Mesenteric fat pad (tissue), 1 donor: ENCODE measurements around the gene GPX1. TPM values are rescaled to one million over a fixed set of nuclear protein-coding genes. Genes with fewer than 3 reads are reported as not detected.
"Not testable (repeated sequence)": the region's sequence is repeated elsewhere in the genome, so short reads cannot be mapped to it uniquely, and the experiment has no call there.

Source experiments
- DNase-seq: peaks from one replicate; pipeline ENCODE4 v3.0.0-alpha.2; 2020; ENCODE audit warnings: low spot score
- total RNA-seq: library from RNA; stranded (reverse); fragmentation: NEBNext Ultra II Directional; extraction: Animal tissue kit (Norgen Biotek cat#: 25700); gene quantifications from one replicate; pipeline ENCODE4 v1.2.1, GENCODE V29; 2021
- donor health status: DM: yes; HTN: yes; CAD: no.

Gene GPX1
- total RNA-seq, 1 donor from 2014 or later: 724 TPM

DNA sequence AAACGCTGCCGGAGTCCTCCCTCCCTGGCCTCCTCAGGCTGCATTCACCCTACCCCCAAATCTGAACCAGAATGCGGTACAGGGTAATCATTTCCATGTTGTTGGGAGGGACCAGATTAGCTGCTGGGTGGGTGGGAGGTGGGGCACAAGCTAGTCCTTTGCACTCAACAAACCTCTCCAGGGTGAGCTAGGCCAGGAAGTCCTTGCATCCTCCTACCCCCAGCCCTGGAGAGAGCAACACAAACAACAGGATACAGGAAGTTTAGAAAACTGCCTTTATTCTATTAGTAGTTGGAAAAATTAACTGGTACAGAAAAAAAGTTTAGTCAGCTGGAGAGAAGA, 702 bp upstream of the GPX1 start:
- DNase-seq: no peak

DNA sequence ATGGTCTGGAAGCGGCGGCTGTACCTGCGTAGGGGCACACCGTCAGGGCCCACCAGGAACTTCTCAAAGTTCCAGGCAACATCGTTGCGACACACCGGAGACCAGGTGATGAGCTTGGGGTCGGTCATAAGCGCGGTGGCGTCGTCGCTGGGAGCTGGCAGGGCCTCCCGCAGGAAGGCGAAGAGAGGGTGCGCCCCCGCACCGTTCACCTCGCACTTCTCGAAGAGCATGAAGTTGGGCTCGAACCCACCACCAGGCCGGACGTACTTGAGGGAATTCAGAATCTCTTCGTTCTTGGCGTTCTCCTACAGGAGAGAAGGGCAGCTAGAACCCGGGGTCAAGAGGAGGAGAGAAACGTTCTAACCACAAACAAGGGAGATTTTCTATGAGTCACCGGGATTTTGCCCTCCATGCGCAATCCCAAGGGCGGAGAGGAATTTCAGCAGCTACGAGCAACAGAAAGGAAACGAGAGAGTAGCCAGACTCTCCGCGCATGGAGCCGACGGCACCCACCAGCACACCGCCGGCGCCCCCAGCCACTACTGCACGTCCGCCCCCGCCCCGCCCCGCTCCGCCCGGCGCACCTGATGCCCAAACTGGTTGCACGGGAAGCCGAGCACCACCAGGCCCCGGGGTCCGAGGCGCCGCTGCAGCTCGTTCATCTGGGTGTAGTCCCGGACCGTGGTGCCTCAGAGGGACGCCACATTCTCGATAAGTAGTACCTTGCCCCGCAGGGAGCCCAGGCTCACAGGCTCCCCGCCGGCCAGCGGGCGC, 523 bp downstream of the GPX1 start:
- DNase-seq: peak; percentile 91

DNA sequence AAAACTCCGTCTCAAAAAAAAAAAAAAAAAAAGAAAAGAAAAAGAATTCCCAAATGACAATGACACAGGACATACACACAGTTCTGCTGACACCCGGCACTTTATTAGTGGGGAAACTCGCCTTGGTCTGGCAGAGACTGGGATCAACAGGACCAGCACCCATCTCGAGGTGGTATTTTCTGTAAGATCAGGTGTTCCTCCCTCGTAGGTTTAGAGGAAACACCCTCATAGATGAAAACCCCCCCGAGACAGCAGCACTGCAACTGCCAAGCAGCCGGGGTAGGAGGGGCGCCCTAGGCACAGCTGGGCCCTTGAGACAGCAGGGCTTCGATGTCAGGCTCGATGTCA, 1.1 kb downstream of the GPX1 start:
- DNase-seq: not testable (repeated sequence)

DNA sequence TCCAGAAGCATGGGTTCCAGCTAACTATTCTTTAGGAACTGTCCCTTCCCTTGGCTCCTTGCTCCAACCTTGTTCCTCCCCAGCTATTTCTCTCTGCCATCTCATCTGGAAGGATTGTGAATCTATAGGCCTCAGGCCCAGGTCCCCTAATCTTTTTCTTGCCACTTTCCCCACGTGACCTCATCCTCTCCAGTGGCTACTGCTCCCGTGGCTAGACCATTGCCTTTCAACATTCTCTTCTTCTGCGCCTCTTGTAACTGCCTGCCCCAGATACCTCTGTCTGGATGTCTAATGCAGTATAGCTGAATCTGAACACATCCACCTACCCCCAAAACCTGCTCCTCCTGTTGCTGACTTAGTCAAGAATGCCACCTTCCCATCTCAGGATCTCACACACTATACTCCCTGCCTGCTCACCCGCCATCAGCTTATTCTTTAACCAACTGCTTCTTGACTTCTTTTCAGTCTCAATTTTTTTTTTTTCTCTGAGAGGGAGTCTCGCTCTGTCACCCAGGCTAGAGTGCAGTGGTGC, 5.2 kb downstream of the GPX1 start:
- DNase-seq: no peak

DNA sequence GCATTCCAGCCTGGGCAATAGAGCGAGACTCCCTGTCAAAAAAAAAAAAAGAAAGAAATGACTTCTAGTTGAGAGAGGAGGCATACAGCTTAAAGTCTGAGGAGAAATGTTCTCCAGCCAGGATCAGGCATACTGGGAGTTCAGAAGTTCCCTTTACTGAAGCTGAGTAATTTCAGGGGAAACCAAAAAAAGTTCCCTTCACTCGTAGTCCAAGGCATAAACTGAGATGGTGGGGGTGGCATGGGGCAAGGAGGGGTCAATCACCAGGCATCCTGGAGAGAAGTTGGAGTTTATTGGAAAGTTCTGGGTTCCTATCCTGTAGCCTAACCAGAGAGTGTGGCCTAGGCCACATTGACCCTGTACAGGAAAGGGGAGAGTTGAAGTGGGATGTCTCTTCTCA, 5.9 kb downstream of the GPX1 start:
- no peak for DNase-seq

DNA sequence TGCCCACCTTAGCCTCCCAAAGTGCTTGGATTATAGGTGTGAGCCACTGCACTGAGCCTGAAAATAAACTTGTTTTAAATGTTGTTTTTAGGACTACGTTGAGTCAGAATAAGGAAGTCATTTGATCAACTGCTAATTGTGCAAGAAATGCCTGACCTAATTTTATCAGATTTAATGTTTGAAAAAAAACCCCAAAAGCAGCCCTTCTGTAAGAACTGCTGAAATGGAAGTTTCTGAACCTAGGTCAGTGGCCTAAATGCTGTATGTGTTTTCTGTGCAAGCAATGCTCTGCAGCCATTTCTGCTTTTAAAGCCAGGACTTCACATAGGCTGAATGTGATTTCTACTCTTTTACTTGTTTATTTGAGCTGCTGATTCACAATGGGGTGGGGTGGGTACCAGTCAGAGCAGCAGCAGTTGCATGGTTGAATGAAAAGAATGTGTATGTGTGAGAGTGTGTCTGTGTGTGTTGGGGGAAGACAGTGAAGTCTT, 6.6 kb downstream of the GPX1 start:
- no peak for DNase-seq

DNA sequence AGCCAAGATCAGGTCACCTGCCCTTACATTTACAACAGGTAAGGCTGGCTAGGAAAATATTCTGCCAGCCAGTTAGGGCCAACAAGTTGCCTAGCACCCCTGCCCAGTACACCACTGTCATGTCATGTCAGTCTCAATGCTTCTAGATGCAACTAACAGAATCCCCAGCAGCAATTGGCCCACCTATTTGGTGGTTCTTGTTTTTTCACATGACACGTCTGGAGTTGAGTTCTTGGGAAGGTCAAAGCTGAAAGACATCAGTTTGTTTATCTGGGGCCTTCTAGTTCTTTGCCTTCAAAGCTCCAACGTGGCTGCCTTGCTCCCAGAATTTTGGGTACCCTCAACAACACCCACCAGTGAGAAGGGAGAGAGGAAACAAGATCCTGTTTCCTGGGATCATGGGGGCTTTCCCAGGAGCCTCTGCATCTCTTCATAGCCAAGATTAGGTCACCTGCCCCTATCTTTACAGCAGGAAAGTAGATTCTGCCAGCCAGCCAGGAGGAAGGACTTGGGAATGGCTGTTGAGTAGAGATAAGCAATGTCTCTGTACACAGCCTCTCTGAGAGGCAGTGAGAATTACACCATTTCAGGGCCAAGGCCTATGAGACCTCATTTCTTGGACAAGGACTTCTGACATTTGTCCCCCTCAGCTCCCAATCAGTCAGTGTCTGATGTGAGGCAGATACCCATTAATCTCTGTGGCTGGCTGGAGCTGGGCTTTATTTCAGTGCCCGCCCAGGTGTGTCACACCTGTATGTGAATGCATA, 8.6 kb downstream of the GPX1 start:
- no peak for DNase-seq

DNA sequence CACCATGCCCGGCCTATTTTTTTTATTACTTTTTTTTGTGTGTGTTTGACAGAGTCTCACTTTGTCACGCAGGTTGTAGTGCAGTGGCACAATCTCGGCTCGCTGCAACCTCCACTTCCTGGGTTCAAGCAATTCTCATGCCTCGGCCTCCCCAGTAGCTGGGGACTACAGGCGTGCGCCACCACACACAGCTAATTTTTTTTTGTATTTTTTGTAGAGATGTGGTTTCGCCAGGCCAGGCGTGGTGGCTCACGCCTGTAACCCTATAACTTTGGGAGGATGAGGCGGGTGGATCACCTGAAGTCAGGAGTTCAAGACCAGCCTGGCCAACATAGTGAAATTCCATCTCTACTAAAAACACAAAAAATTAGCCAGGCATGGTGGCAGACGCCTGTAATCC, 9.8 kb downstream of the GPX1 start:
- DNase-seq: not testable (repeated sequence)

DNA sequence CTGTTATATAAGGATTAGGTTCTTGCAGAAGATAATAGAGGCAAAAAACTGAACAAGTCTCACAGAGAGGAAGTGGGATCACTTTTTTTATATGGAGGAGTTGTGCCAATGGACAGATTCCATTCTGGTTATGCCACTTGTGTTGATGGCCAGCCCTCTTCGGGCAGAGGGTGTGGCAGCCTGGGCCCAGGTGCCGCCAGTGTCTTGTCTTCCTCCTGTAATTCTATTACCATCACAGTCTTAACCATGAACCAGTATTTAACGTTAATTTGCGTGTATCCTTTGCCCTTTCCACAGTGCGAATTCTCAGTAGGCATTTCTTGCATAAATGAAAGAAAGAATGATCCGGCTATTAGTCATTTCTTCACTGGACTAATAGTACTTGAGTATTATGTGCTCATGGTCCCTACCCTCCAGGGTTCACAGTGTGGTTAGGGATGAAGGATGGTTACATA, 11.3 kb downstream of the GPX1 start:
- no peak for DNase-seq

DNA sequence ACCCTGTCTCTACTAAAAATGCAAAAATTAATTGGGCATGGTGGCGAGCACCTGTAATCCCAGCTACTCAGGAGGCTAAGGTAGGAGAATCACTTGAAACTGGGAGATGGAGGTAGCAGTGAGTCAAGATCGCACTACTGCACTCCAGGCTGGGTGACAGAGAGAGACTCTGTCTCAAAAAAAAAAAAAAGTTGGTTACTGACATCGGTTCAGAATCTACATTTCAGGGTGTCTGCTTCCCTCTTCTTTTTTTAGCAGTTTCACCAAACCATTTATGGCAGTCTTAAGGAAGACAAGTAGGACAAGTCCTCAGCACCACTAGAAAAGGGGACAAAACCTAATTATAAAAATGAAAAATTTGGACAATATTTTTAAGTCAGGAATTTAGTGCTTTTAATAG, 15.0 kb downstream of the GPX1 start:
- DNase-seq: no peak

DNA sequence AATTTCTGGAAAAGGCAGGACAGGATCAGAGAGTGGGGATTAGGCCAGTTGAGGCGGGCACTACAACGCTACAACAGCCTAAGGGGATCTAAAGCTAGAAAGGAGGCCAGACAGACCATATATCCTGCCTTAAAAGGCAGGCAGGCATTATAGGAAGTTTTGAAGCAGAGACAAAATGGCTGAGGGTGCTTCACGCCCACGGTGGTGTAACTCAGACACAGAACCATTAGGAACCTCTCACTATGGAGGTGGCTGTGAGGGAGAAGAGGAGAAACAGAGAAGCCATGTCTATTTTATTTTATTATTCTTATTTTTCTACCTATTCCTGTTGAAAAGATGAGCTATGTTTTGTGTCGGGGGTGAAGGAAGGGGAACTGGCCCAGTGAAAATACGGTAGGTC, 16.2 kb downstream of the GPX1 start:
- no peak for DNase-seq

DNA sequence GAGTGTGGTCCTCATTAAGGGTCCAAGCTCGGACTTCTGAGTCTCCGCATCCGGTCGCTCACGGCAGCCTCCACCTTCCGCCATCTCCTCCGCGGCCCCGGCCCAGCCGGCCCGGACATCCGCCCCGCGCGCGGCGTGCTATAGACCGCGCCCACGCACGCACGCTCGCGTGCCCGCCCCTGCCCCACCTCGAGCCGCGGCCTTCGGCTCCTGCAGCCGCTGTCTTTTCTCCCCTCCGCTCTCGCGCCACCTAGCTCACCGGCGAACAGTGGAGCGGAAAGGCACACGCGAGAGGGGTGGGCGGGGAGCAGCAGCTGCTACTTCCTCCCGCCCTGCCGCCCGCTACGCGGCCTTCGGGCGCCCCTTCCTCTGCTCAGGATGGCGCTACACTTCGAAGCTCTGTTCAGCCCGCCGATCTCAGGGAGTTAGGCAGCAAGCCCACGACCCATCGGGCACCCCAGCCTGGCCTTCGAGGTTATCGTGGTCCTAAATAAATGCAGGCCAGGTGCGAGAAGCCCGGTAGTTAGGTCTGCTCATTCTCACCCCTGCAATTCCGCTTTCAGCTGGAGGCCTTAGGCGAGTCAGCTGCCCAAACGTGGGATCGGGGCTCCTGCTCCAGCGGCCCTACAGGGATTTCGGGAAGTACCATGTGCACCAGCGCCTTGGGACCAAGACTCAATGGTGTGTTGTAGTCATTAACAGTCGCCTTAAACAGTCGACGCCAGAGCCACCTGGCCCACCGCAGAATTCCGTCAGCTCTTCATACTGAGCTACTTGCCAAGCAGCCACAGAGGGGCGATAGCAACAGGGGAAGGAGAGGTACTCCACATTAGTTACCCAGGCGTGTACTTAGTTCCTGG, 18.0 kb downstream of the GPX1 start, which contains the start of gene USP4:
Gene USP4 (minus strand): TSS at position 113 of the 860 bp plus-strand sequence. CDS start 29 bp downstream, at position 84.
- DNase-seq: peak; percentile 97

DNA sequence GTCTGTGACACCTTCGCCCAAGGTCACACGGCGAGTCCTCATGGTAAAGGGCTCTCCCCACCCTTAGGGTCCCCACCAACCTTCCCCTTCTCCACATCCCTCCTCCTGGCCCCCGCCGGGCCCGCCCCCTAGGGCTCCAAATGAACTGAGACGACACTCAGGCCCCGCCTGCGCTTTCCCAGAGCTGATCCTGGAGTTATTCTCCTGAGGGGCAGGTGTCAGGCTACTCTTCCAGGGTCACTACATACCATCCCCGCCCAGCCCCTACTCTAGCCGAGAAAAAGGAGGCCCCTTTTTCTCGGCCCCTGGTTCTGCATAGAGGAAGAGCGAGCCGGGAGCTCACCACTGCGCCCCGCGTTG, 18.6 kb downstream of the GPX1 start:
- DNase-seq: no peak

DNA sequence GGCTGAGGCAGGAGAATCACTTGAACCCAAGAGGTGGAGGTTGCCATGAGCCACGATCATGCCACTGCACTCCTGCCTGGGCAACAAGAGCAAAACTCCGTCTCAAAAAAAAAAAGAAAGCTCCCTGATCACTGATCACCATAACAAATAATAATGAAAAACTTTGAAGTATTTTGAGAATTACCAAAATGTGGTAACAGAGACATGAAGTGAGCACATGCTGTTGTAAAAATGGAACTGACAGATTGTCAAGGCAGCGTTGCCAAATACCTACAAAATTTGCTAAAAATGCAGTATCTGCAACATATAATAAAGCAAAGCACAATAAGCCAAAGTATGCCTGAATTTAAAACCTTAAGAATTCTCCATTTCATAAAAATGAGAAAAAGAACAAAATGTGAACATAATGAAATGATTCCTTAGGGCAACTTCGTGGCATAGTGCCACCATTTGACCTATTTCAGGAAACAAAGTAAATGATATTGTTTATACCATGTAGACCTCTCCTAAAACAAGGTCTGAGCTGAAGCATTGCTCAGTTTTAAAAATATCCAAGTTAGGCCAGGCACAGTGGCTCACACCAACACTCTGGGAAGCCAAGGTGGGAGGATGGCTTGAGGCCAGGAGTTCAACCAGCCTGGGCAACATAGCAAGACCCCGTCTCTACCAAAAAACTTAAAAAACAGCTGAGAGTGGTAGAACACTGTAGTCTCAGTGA, 24.1 kb downstream of the GPX1 start:
- DNase-seq: no peak

DNA sequence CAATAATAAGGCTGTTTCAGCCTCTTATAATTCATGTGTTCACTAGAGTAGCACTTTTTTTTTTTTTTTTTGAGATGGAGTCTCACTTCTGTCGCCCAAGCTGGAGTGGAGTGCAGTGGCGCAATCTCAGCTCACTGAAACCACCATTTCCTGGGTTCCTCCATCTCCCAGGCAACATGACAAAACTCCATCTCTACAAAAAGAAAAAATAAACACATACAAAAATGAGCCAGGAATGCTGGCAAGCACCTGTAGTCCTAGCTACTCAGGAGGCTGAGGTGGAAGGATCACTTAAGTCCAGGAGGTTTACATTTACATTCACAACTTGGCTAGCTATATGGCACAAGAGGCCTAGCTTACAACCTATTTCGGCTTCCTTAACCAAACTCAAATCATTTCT, 25.1 kb downstream of the GPX1 start:
- no peak for DNase-seq

DNA sequence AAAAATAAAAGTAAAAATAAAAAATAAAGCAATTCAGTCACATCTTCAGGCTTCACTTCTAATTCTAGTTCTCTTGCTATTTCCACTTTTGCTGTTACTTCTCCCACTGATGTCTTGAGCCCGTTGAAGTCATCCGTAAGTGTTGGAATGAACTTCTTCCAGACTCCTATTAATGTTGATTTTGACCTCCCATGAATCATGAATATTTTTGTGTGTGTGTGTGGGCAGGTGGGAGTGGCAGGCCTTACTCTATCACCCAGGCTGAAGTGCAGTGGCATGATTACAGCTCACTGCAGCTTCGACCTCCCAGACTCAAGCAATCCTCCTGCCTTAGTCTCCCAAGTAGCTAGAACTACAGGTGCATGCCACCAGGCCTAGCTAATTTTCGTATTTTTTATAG, 29.0 kb downstream of the GPX1 start:
- no peak for DNase-seq

DNA sequence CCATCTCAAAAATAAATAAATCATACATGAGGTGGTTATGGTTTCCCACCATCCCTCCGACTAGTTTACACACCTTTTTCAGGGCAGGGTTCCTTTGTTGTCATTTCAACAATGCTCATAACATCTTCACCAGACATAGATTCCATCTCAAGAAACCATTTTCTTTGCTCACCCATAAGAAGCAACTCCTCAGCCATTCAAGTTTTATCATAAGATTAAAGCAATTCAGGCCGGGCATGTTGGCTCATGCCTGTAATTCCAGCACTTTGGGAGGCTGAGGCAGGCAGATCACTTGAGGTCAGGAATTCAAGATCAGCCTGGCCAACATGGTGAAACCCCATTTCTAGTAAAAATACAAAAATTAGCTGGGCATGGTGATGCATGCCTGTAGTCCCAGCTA, 29.8 kb downstream of the GPX1 start:
- not testable (repeated sequence) for DNase-seq

DNA sequence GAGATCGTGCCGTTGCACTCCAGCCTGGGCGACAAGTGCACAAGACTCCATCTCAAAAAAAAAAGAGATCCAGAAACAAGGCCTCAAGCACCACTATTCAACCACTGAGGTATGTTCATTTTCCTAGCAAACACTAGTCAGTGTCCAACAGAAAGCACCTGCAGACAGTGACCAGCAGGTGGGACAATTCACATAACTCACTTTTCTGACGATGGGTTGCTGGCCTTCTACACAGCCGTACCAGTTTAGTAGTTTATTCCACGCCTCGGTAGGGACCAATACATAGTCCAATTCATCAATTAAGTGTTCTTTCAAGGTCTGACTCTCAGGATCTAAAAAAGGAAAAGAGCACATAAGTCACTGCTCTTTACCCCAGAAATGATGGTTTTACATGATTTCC, 30.7 kb downstream of the GPX1 start:
- no peak for DNase-seq

DNA sequence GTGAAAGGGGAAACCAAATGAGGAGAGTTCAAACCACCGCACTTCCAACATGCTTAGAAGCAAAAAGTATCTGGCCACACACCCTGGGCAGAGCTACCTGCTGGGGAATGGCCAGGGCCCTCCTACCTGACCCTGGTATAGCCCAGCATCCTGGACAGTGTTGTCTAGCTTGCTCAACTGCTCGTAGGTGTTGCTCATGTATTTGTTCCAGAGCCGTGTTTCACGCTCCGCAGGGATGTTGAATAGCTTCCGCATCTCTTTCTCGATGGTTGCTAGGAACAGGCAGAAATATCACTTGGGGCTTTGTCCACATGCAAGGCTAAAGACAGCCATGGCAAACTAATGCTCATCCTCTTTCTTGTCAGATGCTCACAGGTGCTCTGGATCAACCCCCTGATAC, 33.4 kb downstream of the GPX1 start:
- DNase-seq: no peak

DNA sequence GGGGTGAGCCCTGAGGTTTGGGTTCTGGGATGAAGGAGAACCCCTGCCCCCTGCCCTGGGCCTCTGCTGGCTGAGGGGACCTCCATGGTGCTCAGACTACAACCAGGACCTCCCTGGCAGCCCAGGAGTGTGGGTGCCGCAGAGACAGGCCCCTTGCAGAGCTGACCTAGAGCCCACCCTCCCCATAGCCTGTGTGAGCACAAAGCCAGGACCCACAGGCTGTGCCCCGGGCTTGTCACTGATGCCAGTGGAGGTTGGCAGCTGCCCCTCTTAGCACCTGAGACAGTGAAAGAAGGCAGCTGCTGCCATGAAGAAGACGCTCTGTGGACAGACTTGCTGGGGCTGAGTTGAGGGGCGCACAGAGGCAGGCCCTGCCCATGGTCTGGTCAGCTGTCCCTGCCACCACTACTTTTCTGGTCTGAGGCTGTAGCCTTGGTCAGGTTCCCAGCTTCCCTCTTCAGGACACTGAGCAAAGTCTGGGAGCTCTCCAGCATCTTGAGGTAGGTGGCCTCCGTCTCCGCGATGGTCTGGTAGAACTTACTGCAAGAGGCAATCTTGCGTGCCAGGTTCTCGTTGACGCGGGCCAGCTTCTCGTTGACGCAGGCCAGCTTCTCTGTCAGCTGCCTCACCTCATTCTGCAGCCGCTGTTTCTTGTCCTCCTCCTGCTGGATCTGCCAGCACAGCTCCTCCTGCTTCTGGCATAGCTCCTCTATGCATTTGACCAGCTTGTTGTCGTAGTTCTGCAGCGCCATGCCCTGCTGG, 41.3 kb downstream of the GPX1 start:
- no peak for DNase-seq
